Left lobe of liver (tissue), 2 donors: ENCODE measurements around the gene PTPRQ. TPM values are rescaled to one million over a fixed set of nuclear protein-coding genes. Genes with fewer than 3 reads are reported as not detected.

Experiments
- ATAC-seq: fragments of 200-7000 bp; cut with Tn5 transposase; one replicate; pipeline ENCODE4 v1.9.1; 2020; ENCODE audit warnings: mild to moderate bottlenecking, moderate library complexity
- DNase-seq: peaks from one replicate; pipeline ENCODE4 v3.0.0-alpha.2; 2020; ENCODE audit warnings: low spot score
- total RNA-seq: library from RNA; stranded (reverse); gene quantifications from one replicate; pipeline ENCODE4 v1.2.1, GENCODE V29; 2021
- donor health status: DM: no; HTN: no; CAD: no; lungs with moderate emphysema.
- donor health status: DM: no; HTN: yes; CAD: no.

Gene PTPRQ
- total RNA-seq, 1 donor from 2014 or later: 0.30 TPM

DNA sequence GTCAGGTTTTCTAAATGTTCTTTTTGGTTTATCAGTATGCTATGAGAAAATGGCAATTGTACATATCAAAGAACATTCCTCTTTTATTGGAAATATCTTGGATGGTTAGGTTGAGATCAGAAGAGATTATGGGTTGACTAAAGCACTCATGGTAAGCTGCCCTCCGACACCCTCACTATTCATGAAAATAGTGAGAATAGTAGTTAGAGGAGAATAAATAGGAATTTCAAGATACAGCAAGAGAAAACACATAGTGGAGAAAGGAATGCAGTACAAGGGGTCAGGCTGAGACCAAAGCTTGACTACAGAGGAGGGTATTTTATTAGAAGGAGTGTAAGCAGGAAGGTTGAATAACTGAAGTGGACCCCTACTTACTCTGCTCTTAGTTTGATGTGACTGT is 112.5 kb downstream of the PTPRQ start:
- no peak for DNase-seq
- ATAC-seq: no peak

DNA sequence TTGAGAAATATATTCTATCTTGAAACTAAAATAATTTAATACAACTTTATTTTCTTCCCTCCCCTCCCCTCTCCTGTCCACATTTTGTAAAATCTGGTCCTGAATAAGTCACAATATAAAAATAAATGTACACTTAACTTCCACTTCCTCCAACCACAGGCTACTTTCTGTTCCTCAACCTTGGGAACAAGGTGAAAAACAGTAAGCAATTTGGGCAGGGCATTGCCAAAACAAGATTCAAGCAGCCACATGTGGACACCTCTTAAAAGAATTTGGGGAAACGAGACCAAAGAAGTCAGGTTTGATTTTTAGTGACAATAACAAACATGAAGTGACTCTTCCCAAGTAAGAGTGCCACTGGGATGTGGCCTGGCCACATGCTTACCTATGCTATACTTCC is 115.7 kb downstream of the PTPRQ start:
- no peak for DNase-seq
- ATAC-seq: no peak

DNA sequence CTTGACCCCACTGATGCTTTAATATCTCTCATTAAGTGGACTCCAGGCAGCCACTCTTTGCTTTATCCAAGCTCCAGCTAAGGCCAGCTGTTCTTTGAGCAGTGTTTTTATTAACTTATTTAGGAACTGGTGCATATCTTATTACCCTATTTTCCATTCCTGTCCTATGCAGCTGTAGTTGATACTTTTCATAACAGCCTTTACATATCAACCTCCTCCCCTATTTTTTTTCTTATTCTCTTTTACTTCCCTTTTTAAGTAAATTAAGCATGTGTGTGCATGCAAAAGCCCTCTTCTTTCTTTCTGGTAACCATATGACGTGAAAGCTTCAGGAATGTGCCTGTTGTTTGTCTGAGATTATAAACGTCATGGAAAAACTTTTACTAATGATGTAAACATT is 121.2 kb downstream of the PTPRQ start:
- ATAC-seq (no peak), DNase-seq (no peak)

DNA sequence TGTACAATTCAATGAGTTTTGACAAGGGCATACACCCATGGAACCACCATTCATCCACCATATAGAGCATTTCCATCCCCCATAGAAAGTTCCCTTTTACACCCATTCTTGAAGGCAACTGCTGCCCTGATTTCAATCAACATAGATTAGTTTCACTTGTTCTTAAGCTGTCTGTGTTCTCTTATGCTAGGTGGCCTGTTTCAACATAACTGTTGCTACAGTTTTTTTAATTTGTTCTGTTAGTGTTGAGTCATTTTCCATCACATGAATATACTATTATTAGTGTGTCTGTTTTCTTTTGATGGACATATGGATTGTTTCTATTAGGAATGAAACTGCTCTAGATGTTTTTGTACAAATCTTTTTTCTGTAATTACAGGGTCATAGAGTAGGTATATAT is 123.4 kb downstream of the PTPRQ start:
- no peak for DNase-seq
- ATAC-seq: no peak

DNA sequence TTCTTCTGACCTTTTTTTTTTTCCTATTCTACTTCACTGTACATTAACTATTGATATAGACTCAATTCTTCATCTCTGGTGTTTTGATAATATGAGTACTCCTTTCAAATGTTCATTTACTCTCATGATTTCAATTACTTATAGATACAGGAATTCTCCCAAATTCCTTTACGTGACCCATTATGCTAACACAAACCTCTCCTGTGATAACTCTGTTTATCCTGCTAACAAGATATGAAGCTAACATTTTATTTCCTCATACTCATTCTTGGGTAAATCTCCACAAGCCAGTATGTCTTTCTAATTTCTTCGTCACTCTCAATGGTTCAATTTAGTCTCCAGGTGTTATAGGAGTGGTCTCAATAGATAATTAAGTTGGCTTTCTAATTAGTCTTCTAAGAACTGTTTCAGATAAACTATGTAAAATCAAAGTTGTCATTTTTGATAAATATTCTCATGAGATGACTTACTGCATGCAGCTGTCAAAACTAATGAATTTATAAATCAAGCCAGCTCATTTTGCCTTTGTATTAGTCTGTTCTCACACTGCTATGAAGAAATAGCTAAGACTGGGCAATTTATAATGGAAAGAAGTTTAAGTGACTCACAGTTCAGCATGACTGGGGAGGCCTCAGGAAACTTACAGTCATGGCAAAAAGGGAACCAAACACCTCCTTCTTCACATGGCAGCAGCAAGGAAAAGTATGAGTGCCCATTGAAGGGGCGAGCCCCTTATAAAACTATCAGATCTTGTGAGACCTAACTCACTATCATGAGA is 132.8 kb downstream of the PTPRQ start:
- DNase-seq (no peak), ATAC-seq (no peak)

DNA sequence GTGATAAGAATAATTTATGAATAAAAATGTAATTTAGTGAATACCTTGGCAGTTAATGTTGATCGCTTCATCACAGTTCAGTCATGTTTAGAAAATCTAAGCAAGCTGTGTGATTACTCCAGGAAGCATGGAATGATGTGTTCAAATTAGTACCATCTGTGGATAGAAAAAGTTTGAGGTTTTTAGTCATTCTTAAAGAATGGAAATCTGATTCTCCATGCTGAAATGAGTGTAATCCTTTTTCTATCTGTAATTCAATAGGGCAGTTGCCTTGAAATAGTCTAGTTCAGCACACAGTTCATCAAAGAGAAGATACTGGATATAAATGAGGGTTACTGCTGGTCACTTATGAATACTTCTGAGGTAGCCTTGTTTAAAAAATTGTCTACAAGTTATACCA is 136.2 kb downstream of the PTPRQ start:
- DNase-seq (no peak), ATAC-seq (no peak)

DNA sequence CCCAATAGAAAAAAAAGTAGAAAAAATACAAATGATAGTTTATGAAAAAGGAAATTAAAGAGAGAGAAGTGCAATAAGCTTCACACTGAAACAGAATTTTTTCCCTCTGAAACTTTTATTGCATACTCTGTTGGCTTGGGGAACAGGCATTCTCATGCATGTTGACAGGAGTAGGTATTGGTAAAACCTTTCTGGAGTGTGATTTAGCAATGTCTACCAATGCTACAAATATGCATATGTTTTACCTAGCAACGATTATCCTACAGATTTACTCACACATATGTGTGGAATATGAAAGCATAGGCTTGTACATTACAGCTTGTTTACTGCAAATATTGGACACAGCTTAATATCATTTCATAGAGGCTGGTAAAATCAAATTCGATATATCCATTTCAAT is 137.7 kb downstream of the PTPRQ start:
- ATAC-seq (no peak), DNase-seq (no peak)

DNA sequence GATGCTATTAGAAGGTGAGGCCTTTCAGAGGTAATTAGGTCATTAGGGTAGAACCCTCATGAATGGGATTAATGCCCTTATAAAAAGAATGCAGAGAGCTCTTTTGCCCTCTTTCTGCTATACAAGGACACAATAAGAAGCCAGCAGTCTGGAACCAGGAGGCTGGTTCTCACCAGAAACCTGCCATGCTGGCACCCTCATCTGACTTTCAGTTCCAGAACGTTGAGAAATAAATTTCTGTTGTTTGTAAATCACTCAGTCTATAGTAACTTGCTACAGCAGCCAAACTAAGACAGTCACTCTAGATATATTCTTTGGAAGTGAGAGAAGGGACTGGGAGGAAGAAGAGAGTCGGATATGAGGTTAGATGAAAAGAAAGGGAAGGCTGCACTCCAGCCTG is 138.4 kb downstream of the PTPRQ start:
- ATAC-seq: no peak
- DNase-seq: no peak

DNA sequence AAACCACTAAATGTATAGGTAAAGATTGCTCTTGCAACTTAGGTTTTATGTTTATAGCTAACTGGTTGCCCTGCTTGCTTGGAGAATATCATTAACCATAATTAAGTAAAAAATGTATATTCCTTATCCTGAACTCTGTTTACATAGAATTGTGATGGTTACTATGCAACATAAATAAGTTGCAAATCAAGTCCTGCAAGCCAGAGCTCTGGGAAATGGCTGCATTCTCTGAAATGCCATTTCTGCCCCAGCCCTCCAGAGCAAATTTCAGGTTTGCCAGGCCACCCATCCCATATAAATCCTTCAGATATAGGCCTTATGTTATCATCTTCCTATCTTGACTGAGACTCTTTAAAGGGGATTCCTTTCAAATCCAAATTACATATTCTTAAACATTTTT is 145.0 kb downstream of the PTPRQ start:
- DNase-seq (no peak), ATAC-seq (no peak)

DNA sequence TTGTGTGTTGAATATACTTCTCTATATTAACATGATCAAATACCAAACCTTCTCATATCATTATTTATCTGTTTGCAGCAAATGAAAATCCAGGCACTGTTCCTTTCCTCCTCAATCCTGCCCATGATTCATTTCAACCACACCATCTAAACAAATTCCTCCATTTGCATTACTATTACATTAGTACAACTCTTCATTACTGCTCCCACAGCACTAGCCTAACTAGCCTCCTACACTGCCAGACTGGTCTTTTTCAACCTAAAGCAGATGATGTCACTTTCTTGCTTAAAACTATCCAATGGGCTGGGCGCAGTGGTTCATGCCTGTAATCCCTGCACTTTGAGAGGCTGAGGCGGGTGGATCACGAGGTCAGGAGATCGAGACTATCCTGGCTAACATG is 146.1 kb downstream of the PTPRQ start:
- no peak for DNase-seq
- ATAC-seq: no peak

DNA sequence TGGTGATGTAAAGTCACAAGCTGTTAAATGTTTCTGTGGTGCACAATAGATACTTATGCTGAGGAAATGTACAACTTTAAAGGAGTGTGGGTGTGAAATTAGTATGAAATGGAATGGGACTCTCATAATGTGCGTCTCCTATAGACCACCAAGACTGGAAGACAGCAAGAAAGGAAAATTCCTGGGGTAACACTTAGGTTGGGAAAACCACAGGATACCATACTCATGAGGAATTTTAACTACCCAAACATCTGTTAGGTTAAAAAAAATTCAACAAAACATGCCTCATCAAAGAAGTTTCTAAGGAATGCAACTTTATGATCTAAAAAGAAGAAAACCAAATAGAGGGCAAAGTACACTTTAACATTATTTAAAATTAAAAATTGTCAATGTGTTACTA is 149.7 kb downstream of the PTPRQ start:
- no peak for DNase-seq
- no peak for ATAC-seq

DNA sequence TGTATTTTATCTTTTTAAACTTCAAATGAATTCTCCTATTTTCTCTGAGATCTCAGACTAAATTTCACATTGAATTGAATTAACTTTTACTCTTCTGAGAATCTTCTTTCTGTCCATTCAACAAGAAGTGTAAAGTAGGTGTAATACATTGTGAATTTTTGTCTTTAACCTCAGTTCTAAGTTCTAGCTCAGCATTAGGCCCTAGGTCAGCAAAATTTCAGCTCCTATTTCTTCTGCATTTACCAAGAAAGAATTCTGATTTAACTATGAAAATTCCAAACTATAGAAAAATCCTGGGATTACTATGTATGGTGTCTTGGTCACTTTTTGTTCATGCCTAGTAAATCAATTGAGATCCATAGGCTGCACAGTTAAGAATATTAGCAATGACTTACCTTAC is 152.5 kb downstream of the PTPRQ start:
- DNase-seq (no peak), ATAC-seq (no peak)

DNA sequence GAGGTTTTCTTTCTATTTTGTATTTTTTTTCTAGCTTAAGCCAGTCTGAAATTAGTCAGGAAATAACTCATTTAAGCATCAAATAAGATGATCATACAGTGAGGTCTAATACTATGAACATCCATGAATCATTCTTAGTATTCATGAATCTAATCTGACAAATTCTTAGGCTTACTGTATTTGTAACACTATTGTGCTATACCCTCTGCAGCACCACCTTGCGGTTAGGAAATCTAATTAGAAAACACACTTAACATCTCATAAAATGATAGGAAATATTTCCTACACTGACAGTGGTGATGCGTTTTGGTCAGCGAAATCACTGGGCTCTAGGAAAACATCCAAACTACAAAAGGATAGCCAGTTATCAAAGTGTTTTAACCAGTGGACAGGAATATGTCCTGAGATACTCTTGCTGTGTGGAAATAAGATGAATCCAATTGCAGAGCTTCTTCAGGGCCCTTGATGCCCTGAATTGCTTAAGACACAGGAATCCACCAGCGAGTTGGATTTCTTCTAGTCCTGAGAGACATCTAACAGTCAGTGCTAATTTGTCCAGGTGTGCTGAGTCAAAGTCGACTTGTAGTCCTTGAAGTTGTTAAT is 154.1 kb downstream of the PTPRQ start:
- DNase-seq (no peak), ATAC-seq (peak; percentile 45)

DNA sequence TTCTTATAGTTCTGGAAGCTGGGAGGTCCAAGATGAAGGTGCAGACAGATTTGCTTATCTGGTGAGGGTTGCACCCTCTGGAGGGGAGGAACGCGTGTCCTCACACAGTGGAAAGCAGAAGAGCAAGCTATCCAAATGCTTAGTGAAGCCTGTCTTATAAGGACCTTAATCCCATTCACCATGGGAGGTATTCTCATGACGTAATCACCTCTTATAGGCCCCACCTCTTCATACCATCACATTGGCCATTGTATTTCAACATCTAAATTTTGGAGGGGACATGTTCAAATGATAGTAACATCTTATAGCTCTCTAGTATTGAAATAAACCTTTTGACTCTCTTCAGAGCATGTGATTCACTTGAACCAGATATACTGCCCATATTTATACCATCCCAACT is 158.4 kb downstream of the PTPRQ start:
- DNase-seq (no peak), ATAC-seq (no peak)

DNA sequence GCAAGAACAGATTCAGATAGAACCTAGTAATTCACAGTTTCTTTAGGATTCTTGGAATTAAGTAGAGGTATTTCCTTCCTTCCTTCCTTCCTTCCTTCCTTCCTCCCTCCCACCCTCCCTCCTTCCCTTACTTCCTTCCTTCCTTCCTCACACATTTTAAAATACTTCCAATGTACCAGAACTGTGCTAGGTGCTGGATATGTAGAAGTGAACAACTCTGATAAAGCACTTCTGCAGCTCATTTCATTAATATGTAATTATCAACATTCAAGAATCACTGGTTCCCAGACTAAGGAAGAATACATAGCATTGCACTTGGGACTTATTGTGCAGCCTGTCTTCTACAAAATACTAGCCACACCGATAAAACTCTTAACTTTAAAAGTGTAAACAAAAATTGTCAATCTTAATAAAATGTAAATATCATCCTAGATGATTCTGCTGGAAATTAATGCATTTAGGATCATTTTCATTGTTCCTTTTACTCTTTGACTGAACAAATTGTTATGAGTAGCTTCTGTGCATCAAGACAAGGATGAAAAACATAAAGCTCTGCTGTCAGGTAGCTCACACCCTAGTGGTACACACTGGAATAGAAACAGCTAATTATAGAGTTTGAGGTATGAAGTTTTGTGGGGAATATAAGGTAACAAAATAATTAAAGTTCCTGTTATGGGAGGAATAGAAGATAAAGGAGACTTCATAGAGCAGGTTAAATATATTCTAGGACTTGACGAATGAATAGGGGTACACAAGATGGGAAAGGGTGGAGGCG is 163.5 kb downstream of the PTPRQ start:
- ATAC-seq: no peak

DNA sequence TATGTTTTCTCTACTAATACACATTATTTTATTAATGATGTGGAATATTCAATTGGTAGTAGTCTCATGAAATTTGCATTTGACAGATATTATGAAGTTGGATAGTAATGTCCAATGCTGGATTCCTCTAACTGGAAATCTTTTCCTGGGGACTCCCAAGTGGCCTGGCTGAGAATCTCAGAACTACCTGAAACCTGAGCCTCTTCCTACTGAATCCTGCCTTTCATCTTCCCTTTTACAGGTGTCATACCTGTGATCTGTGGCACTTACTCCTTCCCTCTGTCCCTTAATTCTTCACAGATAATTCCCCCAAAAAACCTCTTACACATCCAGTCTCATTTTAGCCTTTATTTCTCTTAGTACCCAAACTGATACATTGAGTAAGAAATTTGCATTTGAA is 173.7 kb downstream of the PTPRQ start:
- no peak for DNase-seq
- ATAC-seq: no peak

More for the DNA sequence above, 163.5 kb downstream of the PTPRQ start:
- no peak for DNase-seq

DNA sequence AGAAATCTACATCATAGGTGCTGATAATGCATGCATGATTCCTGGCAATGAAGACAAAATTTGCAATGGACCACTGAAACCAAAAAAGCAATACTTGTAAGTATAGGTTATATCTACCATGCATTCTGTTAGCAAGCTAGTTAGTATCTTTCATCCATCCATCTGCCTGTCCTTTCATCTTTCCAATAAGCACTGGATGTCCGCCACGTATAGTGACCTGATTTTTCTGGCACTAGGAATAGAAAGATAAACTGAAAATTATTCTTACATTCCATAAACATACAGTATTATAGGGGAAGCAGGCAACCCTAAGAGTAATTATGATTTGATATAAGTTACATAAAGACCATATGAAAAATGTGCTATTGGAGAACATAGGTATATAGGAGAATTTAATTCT is 176.2 kb downstream of the PTPRQ start:
- no peak for DNase-seq
- no peak for ATAC-seq

DNA sequence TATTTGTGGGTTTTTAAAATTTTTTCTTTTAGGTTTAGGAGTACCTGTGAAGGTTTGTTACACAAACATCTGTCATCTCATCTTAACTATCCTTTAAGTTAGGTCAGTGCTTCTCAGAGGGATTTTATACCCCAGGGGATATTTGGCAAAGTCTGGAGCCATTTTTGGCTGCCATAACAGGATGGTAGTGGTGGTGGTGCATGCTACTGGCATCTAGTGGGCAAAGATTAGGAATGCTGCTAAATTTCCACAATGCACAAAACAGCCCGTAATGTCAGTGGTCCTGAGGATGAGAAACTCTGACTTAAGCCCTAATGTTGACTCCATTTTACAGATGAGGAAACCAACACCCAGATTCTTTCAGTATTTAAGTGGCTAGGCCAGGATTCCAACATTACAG is 178.2 kb downstream of the PTPRQ start:
- DNase-seq (no peak), ATAC-seq (no peak)

DNA sequence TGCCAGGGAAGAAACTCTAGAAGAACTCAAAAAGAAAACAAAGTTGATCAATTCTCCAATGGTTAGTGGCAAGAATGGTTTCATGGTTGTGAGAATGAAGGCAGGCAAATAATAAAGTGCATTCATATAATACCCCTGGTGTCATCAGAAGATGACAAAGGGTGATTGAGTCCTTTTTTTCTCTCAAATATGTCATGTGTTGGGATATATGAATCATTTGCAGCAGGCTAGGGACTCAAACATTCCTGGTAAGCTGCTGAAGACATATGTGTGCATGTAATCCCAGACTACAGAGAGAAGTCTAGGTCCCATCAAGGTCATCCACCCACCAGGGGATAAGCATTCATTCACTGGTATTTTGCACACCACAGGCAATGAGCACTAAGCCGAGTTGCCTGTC is 181.0 kb downstream of the PTPRQ start:
- no peak for ATAC-seq
- no peak for DNase-seq

DNA sequence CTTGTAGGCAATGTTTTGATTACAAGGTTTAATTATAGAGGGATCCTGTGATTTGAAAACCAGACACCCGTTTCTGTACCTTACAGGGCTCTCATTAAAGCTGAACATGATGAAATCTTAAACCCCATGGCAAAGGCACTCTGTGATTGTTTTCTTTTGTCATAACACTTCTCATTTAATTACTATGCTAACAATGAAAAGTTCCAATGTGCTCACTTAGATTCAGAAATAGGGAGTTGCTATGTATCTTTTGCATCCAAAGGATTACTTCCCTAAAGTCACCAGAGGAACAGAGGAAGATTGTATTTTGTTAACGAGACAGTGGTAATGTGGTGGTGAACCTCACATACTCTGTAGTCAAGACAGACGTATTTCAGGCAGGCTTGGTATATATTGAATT is 181.9 kb downstream of the PTPRQ start:
- ATAC-seq (no peak), DNase-seq (no peak)

DNA sequence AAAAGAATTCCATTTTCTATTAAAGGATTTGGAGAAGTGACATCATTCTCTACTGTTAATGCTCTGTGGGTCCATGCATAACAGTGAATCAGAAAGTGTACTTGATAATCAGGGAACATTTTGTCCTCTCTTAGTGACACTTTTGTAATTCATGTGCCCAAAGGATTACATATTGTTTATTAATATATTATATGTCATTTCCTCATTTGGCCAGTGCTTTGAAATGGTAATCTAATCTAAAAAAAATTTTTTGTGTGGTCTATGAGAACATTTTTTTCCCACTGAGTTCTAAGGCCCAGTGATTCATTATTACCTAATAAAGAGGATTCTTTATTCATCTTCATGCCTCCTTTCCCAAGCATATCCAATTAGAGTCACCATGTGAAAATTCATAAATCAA is 183.7 kb downstream of the PTPRQ start:
- DNase-seq (no peak), ATAC-seq (no peak)

DNA sequence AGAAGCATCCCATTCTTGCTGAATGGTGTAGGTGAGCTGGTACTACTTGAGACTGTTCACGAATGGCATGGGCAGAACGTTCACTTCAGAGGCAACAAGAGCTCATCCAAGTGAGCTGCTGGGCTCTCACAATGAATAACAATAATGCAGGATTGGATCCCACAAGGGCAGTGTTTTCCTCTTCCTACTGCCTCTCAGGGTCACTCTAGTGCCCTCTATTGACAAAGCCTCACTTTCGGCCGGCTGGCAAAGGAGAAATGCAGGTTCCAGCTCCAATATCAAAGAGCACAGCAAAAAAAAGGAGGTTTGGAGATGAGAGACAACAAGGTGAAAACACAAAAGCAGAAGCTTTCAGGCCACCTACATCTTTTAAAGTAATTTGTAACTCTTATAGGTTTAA is 188.8 kb downstream of the PTPRQ start:
- ATAC-seq: peak; percentile 53
- DNase-seq: no peak
